ENCODE data around the gene RNH1. TPM values are rescaled to one million over a fixed set of nuclear protein-coding genes. Genes with fewer than 3 reads are reported as not detected.
A peak's percentile ranks its signal among the peaks of the same experiment; 100 is the strongest.

The RNH1 gene
- total RNA-seq, 2 donors from 2014 or later, result 108 to 127 TPM

DNA sequence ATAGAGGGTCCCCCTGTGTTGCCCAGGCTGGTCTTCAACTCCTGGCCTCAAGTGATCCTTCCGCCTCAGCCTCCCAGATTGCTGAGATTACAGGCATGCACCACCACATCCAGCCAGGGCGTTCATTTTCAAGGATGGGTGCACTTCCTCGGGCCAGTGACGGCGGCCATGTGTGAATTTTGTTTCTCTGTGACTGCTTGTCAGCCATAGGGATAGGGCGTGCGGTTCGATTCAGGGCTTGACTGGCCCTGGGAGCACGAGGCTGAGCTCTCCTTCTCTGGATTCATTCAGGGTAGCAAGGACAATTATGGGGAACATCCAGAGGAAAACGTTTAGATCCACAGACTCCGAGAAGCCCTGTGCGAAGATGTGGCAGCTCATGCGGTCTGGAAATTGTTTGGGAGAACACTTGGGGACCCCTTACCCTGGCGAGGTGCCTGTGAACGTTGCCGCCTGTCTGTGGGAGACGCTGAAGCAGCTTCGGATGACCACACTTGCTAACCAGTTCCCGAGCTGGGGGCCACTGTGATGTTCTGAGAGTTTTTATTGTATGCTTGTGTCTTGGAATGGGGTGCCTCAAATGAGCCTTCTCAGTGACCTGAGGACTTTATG is 54.0 kb downstream of the RNH1 start:
- no peak overlapping the region for H3K4me3 Mint-ChIP-seq
- no peaks in the 10 kb centered on the region for H3K9me3 ChIP-seq (ENCODE audit: control insufficient read depth, low read length, poor library complexity, severe bottlenecking)
- no peaks in the 10 kb centered on the region for H3K27me3 Mint-ChIP-seq
- no peak for ATAC-seq
- peak overlapping the region; percentile 97 for H3K27ac Mint-ChIP-seq
- DNase-seq, result no peak
- H3K4me1 Mint-ChIP-seq, result peaks cover 41% of the 10 kb centered on the region
- peaks cover 2% of the 10 kb centered on the region for H3K36me3 Mint-ChIP-seq (ENCODE audit: low read depth)

DNA sequence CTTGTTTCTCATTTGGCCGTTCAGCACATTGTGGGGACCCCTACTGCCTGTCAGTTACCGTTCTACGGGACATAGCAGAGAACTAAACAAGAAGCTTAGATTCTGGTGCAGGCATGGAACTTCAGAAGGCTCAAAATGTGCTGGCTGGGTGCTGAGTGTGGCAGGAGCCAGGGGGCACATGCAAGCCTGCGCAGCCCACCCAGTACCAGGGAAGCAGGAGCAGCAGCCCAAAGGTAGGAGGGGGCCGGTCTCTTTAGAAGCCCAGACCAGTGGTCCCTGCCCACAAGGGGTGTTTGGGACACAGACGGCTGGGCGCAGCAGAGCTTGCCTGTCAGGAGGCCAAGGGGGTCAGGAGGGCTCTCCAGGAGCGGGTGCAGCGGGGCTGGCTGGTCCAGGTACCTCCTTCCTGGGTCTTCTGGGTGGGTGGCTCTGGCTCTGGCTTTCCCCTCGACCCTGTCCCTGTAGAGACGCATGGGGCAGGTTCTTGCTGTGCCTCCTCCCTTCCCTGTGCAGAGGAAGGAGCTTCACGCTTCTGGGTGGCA is 54.8 kb downstream of the RNH1 start:
- DNase-seq, result no peak
- no peak for ATAC-seq
- H3K9me3 ChIP-seq (ENCODE audit: control insufficient read depth, low read length, poor library complexity, severe bottlenecking), result no peaks in the 10 kb centered on the region
- Mint-ChIP-seq H3K27ac (peak overlapping the region; percentile 98), H3K4me3 (no peak overlapping the region), H3K36me3 (ENCODE audit: low read depth) (peaks cover 2% of the 10 kb centered on the region), H3K4me1 (peaks cover 36% of the 10 kb centered on the region), H3K27me3 (no peaks in the 10 kb centered on the region)

DNA sequence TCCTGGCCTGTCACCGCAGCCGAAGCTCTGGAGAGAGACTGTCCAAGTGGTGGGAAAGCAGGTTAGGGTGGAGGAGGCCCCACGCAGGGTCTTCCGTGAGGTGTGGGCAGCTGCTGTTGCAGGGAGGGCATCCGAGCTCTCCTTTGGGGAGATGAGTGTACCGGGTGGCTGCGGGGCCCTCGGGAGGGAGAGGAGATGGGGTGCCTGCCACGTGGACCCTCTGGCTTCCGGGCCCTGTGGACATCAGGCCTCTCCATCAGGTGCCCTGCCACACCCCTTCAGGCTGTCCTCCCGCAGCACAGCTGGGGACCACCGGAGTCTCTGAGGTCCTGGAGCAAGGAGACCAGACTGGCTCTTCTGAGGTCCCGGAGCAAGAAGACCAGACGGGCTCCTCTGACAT is 55.3 kb downstream of the RNH1 start:
- no peak for ATAC-seq
- peak overlapping the region; percentile 98 for H3K27ac Mint-ChIP-seq
- peak overlapping the region; percentile 15 for H3K4me3 Mint-ChIP-seq
- no peaks in the 10 kb centered on the region for H3K27me3 Mint-ChIP-seq
- peaks cover 31% of the 10 kb centered on the region for H3K4me1 Mint-ChIP-seq
- no peak for DNase-seq
- H3K36me3 Mint-ChIP-seq (ENCODE audit: low read depth), result peaks cover 2% of the 10 kb centered on the region
- no peaks in the 10 kb centered on the region for H3K9me3 ChIP-seq (ENCODE audit: control insufficient read depth, low read length, poor library complexity, severe bottlenecking)

DNA sequence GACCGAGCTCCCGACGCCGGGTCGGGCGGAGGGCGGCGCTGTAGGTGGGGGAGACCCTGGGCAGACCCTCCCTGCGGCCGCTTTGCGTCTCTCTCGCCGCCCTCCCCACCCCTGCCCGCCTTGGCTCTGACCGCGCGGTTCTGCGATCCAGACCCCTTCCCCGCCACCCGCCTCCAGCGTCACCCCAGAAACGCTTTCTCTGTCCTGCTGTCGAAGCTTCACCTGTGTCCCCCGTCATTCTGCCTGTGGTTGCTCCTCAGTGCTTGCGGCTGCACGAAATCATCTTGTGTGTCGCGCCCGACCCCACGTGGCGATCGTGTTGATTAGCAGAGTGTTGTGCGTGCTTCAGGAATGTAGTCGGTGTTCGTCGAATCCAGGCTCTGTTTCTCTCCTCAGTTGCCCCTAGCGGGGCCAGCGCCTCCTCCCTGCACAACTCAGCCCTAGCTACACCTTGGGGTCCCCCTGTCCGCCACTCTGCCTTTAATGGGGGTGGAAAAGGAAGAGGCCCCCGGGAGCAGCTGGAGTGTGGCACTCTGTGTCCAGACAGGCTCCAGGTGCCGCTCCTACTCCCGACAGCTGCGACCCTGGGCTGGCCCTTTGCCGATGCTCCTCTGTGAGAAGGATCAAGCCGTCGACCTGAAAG is 56.1 kb downstream of the RNH1 start:
- ATAC-seq, result peak; percentile 57
- peak overlapping the region; percentile 98 for H3K27ac Mint-ChIP-seq

DNA sequence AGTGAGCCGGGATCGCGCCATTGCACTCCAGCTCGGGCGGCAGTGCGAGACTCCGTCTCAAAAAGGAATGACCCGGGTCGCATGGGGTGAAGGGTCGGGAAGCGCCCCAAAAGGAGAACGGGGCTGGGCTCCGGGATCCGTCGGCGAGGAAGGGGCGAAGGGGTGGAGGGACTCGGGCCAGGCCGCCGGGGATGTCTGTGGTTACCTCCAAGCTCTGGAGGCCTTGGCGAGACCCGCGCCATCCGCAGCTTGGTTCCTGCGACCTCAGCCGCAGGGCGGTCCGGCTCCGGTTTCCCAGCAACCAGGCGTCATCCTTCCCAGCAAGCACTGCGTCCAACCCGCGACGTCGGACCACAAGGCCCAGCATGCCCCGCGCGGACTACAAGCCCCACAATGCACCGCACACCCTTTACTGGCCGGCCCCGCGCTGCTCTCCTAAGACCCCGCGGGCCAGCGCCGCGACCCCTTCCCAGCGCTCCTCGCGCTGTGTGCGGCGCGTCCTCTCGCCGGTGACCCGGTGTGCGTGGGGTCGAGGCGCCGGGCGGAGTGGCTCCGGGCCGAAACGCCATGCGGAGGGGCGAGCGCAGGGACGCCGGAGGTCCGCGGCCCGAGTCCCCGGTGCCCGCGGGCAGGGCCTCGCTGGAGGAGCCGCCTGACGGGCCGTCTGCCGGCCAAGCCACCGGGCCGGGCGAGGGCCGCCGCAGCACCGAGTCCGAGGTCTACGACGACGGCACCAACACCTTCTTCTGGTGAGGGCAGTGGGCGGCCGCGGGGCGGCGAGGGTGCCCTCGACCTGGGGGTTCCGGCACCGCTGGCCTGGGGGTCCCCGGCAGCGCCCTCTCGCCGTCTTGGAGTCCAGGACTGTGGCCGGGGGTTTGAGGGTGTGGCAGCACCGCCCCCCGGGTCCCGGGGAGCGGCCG is 56.9 kb downstream of the RNH1 start, which contains the start of gene PTDSS2:
Gene PTDSS2 (plus strand): TSS at position 391 of the 920 bp plus-strand sequence. CDS start 177 bp downstream, at position 568.
- Mint-ChIP-seq H3K27ac (peak within 1 kb of the TSS; percentile 98), H3K4me1 (peaks cover 22% of the 10 kb centered on the region), H3K4me3 (peak within 1 kb of the TSS; percentile 99), H3K36me3 (ENCODE audit: low read depth) (peaks cover 2% of the 10 kb centered on the region), H3K27me3 (no peaks in the 10 kb centered on the region)
- ATAC-seq, result peak; percentile 84
- peak; percentile 87 to 88 (median 87) for DNase-seq
- no peaks in the 10 kb centered on the region for H3K9me3 ChIP-seq (ENCODE audit: control insufficient read depth, low read length, poor library complexity, severe bottlenecking)

More for the DNA sequence above, 56.1 kb downstream of the RNH1 start:
- DNase-seq, result peak; percentile 55 to 73 (median 66)
- no peaks in the 10 kb centered on the region for H3K9me3 ChIP-seq (ENCODE audit: control insufficient read depth, low read length, poor library complexity, severe bottlenecking)
- Mint-ChIP-seq H3K4me3 (peak overlapping the region; percentile 99), H3K4me1 (peaks cover 25% of the 10 kb centered on the region), H3K36me3 (ENCODE audit: low read depth) (peaks cover 2% of the 10 kb centered on the region), H3K27me3 (no peaks in the 10 kb centered on the region)

DNA sequence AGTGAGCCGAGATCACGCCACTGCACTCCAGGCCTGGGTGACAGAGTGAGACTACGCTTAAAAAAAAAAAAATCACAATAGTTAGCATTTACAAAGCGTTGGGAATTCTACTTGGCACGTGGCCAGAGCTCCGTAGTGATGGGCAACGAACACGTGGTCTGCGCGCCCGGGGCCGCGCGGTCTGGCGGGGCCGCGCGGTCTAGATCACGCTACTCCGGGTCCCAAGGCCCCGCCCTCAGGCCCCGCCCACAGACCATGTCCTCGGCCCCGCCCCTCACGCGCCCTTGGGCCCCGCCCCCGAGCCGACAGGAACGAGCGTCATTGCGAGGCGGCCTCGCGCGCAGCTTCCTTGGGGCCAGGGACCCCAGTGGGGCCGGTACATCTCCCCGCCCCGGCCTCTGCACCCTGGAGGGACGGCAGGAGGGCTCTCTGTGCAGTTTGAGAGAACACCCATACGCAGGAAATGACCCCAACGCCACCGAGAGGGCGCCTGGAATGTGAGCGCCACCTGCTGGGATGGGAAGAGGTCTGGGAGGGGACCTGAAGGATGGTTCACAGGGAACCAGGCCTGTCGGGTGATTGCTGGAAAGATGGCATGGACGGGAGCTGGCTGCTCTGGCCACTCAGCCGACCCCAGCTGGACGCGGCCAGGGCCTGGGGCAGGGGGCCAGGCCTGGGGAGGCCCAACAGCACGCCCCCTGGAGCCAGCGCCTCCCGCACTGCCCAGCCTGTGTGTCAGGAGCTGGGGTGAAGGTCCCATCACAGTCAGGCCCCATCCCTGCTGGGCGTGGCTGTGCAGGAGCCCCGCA is 58.9 kb downstream of the RNH1 start:
- peak overlapping the region; percentile 92 for H3K4me3 Mint-ChIP-seq
- DNase-seq (peak; percentile 94 to 98 (median 95)), ATAC-seq (peak; percentile 73)
- peaks cover 17% of the 10 kb centered on the region for H3K4me1 Mint-ChIP-seq
- H3K9me3 ChIP-seq (ENCODE audit: control insufficient read depth, low read length, poor library complexity, severe bottlenecking), result no peaks in the 10 kb centered on the region
- no peaks in the 10 kb centered on the region for H3K27me3 Mint-ChIP-seq
- H3K36me3 Mint-ChIP-seq (ENCODE audit: low read depth), result peaks cover 2% of the 10 kb centered on the region
- H3K27ac Mint-ChIP-seq, result peak overlapping the region; percentile 73

DNA sequence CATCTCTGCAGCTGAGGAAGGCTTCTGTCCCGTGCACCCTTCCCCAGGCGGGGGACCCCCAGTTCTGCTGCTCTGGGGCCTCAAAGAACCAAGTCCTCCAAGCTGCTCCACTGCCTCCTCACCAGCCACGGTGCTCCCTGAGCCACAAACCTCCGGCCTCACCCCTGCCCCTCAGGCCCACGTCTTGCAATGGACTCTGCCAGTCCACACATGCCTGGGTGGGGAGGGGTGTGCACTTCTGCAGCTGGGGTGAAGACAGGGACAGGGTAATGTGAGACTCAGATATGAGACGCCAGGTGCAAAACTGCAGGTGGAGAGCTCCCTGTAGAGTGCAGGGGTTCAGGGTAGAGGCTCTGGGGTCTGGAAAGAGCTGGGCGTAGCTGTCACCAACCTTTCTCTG is 60.2 kb downstream of the RNH1 start:
- ATAC-seq (no peak), DNase-seq (no peak)
- no peaks in the 10 kb centered on the region for H3K9me3 ChIP-seq (ENCODE audit: control insufficient read depth, low read length, poor library complexity, severe bottlenecking)
- no peaks in the 10 kb centered on the region for H3K27me3 Mint-ChIP-seq
- peaks cover 2% of the 10 kb centered on the region for H3K36me3 Mint-ChIP-seq (ENCODE audit: low read depth)
- no peak overlapping the region for H3K27ac Mint-ChIP-seq
- peaks cover 17% of the 10 kb centered on the region for H3K4me1 Mint-ChIP-seq
- no peak overlapping the region for H3K4me3 Mint-ChIP-seq

DNA sequence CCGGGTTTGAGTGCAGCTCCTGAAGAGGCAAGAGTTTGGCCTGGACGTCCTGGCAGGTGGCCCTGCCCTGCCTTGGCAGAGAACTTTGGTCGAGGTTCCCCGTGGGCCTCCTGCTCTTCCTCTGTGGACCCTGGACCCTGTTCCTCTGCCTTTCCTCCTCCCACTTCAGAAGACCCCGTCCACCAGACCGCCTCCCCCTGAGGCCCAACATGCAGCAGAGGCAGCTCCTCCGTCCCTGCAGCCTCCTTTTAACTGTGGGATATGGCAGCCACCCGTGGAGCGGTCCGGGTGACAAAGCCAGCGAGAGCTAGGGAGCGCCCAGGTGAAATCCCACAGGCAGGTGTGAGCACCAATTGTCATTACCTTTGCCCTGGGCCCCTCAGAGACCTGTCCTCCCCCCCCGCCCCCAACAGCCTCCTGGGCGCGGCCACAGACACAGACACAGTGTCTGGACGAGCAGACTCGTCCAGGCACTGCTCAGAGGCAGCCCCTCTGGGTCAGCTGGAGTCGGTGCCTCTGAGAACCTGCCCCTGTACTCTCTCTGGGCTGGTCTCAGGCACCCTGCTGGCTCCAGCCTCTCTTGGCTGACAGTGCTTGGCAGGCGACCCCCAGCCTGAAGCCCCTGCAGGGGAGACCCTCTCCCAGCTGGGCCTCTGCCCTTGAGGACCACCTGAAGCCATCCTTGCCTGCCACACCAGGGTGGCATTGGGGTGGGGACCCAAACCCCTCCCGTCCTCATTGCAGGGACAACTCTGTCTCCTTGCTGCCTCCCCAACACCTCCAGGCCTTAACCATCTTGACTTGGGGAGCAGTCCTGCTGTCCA is 61.1 kb downstream of the RNH1 start:
- H3K4me1 Mint-ChIP-seq, result peaks cover 12% of the 10 kb centered on the region
- DNase-seq (no peak), ATAC-seq (no peak)
- no peaks in the 10 kb centered on the region for H3K27me3 Mint-ChIP-seq
- no peak overlapping the region for H3K27ac Mint-ChIP-seq
- no peak overlapping the region for H3K4me3 Mint-ChIP-seq
- H3K36me3 Mint-ChIP-seq (ENCODE audit: low read depth), result peaks cover 2% of the 10 kb centered on the region
- H3K9me3 ChIP-seq (ENCODE audit: control insufficient read depth, low read length, poor library complexity, severe bottlenecking), result no peaks in the 10 kb centered on the region

Other genes with a start within 250 kb of the RNH1 start
- gene NLRP6, start 228.8 kb downstream of the RNH1 start, total RNA-seq, result 1 to 10 TPM; 3.5 to 4.3 TPM
- gene PGGHG, start 218.1 kb downstream of the RNH1 start, total RNA-seq, result 100 to 1,000 TPM; 317 to 350 TPM
- not detected for gene IFITM5, start 207.7 kb downstream of the RNH1 start, total RNA-seq
- 100 to 1,000 TPM; 550 to 570 TPM for gene IFITM2, start 199.4 kb downstream of the RNH1 start, total RNA-seq
- 100 to 1,000 TPM; 344 to 363 TPM for gene IFITM1, start 193.2 kb downstream of the RNH1 start, total RNA-seq
- 10 to 100 TPM in 1 of 2 donors, 1 to 10 TPM in 1; 2.5 to 25.2 TPM for gene IFITM3, start 186.4 kb downstream of the RNH1 start, total RNA-seq
- gene B4GALNT4, start 137.7 kb downstream of the RNH1 start, total RNA-seq, result 1 to 10 TPM; 6.0 to 8.6 TPM
- not detected for gene PKP3, start 113.0 kb downstream of the RNH1 start, total RNA-seq
- gene SIGIRR, start 92.2 kb downstream of the RNH1 start, total RNA-seq, result 100 to 1,000 TPM; 353 to 409 TPM
- 100 to 1,000 TPM; 131 to 165 TPM for gene ANO9, start 65.2 kb downstream of the RNH1 start, total RNA-seq
- gene PTDSS2, start 57.0 kb downstream of the RNH1 start, total RNA-seq, result 10 to 100 TPM; 21.8 to 24.5 TPM
- 10 to 100 TPM; 31.4 TPM for gene HRAS, start 28.3 kb upstream of the RNH1 start, total RNA-seq
- 1 to 10 TPM; 5.7 to 5.8 TPM for gene LRRC56, start 30.3 kb upstream of the RNH1 start, total RNA-seq
- gene LMNTD2, start 53.5 kb upstream of the RNH1 start, total RNA-seq, result 1 to 10 TPM; 3.8 to 6.0 TPM
- gene RASSF7, start 53.7 kb upstream of the RNH1 start, total RNA-seq, result 10 to 100 TPM; 24.6 to 29.4 TPM
- 10 to 100 TPM; 36.7 to 44.8 TPM for gene PHRF1, start 69.2 kb upstream of the RNH1 start, total RNA-seq
- gene IRF7, start 108.7 kb upstream of the RNH1 start, total RNA-seq, result 10 to 100 TPM; 40.3 to 44.0 TPM
- not detected for gene CDHR5, start 117.7 kb upstream of the RNH1 start, total RNA-seq
- not detected for gene SCT, start 119.9 kb upstream of the RNH1 start, total RNA-seq
- gene DRD4, start 130.0 kb upstream of the RNH1 start, total RNA-seq, result under 1 TPM; 0.40 to 0.89 TPM
- 10 to 100 TPM; 55.3 to 77.1 TPM for gene DEAF1, start 188.0 kb upstream of the RNH1 start, total RNA-seq
- 10 to 100 TPM; 20.8 to 21.3 TPM for gene TMEM80, start 188.6 kb upstream of the RNH1 start, total RNA-seq
- 10 to 100 TPM in 1 of 2 donors, 1 to 10 TPM in 1; 6.8 to 11.7 TPM for gene EPS8L2, start 199.0 kb upstream of the RNH1 start, total RNA-seq
- 100 to 1,000 TPM in 1 of 2 donors, 10 to 100 TPM in 1; 60.4 to 102 TPM for gene TALDO1, start 240.2 kb upstream of the RNH1 start, total RNA-seq

Data from T-helper 17 cell (primary cell).